ENCODE data around the gene KCNT1.

Gene KCNT1

DNA sequence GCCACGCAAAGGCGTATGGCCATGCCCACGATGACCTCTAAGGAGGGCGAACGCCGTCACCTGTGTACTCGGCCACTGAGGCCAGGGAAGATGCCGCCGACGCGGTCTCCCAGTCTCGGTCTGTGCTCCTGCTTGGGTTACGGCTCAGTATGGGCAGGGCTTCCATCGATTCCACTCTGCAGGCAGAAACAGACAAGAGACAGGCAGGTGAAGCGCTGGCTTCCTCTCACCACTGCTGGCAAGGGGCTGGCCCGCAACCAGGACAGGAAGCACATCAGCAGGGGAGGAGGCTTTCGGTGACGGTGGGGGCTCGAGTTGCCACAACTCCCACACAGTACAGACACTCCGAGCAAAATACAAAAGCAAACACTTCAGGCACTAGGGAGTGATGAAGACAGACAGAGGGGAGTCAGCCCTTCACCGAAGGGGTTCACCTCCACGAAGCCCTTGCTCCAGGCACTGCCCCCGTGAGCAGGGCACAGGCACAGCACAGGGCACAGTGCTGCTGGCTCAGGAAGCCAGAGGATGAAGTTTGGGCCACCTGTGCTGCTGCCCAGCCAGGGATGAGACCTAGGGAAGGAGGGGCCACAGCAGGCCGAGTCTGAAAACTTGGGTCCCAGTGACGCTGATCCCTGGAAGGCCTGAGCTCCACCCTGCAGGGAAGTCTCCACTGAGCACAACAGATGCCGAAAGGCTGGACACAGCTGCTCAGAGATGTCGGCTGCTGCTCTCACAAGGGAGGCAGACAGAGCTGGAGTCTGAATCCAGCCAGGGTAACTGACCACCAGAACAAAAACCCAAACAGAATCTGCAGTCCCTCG lies 114.1 kb downstream of the KCNT1 start:
- DNase-seq (ENCODE audit: low read depth in 1 of 2, low spot score in 1 of 2), result no peak

DNA sequence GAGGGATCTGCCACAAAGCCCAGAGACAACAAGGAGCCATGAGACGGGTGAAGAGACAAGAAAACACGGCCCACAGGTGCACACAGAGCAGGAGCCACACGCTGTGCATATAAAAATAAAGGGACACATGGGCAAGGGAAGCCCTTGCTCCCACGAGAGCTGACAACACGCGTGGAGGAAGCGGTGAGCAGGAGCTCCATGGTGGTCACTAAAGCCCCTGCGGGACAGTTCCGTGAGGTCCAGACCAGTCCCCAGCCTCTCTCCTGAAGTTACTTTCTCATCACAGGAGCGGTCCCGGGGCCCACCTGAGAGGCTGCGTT lies 114.6 kb downstream of the KCNT1 start:
- DNase-seq (ENCODE audit: low read depth in 1 of 2, low spot score in 1 of 2), result no peak

DNA sequence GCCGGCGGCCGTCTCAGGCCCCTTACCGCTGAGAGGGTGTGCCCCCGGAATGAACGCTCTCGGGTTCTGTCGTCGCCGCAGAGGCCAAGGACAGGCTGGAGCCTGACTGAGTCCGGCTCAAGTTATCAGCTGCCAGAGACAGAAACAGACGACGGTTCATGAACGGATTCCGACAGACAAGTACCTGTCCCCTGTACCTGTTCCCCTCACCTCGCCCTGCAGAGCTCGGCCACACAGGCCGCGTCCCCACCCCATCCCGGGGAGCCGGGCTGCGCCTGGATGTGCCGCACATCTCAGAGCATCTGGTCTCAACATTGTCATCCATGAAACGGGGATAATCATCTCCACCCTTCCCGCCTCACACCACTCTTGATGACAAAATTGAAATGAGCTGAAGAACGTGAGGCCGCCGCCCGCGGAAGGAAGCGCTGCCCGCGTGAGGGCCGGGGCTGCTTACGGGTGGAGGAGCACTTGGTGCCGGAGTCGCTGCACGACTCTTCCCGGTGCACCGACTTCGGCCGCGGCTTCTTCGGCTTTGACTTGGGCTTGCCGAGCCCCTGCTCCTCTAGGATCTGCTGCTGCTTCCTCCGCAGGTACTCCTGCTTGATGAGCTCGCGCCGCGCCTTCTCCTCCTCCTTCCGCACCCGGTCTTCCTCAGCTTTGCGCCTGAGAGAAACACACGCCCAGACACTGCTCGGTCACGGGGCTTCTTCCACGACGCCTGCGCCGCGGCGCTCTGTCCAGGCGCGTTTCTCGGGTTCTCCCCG lies 116.1 kb downstream of the KCNT1 start:
- DNase-seq (ENCODE audit: low read depth in 1 of 2, low spot score in 1 of 2), result no peak

DNA sequence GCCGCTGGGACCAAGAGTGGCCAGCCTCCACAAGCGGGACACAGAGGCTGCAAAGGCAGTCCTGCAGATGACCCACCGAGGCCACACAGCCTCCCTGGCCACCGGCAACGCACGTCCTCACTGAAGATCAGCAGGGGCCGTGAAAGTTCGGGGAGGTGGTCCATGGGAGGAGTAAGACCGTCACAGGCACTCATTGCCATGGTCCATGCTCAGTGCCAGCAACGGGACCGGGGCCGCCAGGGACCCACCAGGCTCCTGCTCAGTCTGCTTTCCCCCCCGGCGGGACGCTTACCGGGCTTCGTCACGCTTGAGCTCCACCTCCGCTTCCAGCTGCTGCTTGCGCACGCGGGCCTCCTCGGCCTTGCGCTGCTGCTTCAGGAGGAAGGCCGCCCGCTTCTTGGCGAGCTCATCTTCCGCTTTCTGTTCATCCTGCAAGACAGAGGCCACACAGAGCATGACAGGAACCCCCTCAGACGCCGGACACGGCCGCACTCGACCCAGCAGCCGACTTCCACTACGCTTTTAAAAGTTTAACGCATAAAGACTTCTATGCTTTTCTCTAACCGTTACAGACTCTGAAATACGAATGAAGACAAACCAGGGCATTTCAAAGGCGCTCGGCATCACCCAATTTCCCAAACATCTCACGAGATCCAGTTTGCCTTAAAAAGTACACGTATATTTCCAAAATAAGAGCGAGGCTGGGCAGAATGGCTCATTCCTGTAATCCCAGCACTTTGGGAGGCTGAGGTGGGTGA lies 116.9 kb downstream of the KCNT1 start:
- no peak for DNase-seq (ENCODE audit: low read depth in 1 of 2, low spot score in 1 of 2)

DNA sequence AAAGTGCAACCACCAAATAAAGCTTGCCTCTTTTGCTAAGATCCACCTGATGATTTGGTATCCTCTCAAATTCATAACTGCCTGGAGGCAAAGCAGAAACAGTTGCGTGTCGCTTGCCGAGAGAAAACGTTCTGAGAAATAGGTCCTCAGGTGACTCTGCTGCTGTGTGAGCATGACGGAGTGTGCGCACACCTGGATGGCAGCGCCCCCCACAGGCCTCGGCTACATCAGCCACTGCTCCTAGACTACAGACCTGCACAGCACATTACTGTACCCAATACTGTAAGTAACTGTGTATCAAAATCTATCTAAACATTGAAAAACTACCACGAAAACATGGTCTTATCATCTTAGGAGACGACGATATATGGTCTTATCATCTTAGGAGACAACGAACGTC lies 117.9 kb downstream of the KCNT1 start:
- DNase-seq (ENCODE audit: low read depth in 1 of 2, low spot score in 1 of 2), result no peak

DNA sequence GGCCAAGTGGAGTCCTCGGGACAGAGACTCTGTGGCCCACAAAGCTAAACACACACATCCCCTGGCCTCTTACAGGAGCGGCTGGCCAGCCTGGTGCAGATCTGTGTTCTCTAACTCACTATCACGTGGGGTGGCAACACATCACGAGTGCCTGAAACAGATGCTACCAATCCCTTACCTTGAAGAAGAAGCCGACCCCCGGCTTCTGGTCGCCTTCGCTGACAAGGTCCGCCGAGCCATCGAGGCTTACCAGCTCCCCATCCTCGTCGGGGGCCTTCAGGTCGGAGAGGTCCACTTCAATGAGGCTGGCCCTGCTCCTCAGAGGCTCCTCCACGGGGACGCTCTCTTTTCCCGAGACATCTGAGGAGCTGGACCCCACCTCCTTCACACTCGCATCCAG lies 118.7 kb downstream of the KCNT1 start:
- no peak for DNase-seq (ENCODE audit: low read depth in 1 of 2, low spot score in 1 of 2)

DNA sequence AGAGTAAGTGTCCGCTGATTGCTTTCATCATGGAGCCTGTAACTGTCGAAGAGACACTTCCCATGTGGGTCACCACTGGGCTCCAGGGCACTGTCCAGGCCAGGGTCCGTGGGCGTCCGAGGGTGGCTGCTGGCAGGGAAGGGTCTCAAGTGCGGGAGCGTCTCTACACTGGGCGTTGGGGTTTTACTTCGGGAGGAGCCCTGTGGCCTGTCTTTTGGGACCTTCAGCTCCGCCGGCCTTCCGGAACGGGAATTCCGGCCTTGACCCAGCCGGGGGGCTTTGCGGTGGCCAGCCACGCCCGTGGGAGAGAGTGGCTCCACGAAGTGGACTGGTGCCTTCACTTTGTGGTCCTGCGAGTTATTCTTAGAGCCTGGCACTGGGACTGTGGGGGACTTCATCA lies 119.1 kb downstream of the KCNT1 start:
- DNase-seq (ENCODE audit: low read depth in 1 of 2, low spot score in 1 of 2), result no peak

DNA sequence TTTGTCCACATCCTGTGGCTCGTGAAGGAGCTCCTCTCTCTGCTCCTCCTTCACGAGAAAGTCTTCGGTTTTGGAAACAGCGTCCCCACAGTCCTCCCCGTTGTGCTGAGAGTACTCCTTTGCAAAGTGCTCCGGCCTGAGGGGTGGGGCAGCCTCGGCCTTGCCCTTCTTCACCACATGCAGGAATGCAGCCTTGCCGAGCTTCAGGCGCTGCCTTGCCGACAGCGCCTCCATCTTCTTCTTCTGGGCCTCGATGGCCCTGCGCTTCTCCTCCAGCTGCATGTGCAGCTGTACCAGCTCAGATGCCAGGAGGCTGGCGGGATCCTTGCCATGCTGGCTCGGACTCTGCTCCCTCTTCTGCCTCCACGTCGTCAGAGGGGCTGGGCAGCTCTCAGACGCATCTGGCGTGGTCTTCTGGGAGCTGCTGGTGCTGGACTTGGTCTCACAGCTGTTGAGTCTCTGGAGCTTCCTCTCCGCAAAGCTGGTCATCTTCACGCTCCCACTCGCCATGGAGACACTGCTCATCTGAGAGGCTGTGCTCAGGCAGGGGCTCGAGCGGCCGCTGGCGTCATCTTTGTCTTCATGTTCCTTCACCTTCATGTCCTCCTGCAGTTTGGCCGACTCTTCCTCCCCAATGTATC lies 119.9 kb downstream of the KCNT1 start:
- DNase-seq (ENCODE audit: low read depth in 1 of 2, low spot score in 1 of 2), result no peak

DNA sequence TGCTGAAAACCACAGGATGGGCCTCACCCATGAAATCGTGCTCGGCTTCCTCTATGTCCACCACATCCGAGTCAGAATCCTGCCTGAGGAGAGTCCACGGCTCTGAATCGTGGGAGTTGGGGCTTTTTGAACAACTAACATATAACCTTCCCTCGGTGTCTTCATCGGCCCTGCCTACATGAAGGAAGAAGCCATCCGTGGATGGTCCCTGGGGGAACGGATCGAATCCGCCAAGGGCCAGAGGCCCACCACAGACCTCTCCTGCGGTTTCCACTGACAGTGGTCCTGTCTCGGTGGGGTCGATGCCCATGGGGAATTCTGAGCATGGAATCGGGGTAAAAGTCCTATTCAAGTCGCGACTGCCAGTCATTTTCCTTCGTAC lies 120.4 kb downstream of the KCNT1 start:
- no peak for DNase-seq (ENCODE audit: low read depth in 1 of 2, low spot score in 1 of 2)

DNA sequence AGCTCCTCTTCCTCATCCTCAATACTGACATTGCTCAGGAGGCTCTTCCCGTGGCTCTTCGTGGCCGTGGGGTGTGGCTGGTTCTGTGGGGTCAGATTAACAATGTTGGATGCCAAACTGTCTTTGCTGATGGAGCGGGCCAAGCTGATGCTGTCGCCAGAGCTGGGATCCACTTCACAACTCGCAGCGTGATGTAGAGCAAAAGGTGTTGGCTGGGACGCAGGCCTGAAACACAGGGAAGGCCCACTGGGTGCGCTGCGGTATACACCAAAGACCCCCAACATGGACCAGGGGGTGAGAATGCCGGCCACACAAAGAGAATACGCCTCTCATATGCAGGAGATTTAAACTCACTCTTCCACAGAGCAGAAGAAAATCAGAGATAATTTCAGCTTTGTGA lies 121.1 kb downstream of the KCNT1 start:
- no peak for DNase-seq (ENCODE audit: low read depth in 1 of 2, low spot score in 1 of 2)

DNA sequence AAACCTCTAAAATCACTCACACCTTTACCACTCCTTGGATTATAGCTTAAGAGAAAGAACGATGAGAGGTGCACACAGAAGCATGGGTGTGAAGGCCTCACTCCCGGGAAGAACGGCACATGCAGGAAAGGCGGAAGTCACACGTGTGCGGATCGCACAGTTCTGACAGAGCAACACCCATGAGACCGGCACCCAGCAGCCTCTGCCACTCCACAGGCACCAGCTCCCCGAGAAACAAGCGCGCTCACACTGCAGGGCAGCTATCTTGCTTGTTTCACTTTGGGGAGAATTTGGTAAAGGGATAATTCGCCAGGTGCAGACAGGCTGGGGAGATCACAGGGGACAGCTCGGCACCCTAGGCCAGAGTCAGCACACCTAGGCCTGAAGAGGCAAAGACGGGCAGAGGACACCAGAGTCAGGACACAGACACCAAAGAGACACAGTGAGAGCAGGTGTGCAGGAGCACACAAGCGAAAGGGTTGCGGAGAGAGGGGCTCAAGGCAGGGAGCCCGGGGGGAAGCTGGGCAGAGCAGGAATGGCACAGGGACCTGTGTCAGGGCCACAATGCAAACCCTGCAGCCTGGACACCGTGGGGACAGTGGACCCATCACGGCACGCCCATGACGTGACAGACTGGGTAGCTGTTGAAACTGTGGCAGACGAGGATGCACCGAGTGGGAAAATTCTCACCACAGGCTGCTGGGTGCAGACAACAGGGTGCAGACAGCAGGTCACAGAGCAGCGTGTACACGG lies 123.6 kb downstream of the KCNT1 start:
- no peak for DNase-seq (ENCODE audit: low read depth in 1 of 2, low spot score in 1 of 2)

DNA sequence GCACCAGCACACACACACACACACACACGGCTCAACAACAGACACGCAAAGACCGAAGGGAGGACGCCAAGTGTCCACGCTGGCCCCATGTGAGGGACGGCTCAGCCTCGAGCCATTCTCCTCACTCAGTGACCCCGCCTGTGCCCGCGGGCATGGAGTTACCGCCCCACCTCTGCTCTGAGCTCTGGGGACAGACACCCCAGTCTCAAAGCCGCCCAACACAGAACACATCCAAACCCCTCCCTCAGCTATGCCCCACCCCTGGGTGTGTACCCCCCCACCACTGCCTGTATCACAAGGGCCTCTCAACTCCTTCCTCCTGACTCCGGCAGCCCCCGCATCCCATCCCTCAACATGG lies 124.2 kb downstream of the KCNT1 start:
- no peak for DNase-seq (ENCODE audit: low read depth in 1 of 2, low spot score in 1 of 2)

DNA sequence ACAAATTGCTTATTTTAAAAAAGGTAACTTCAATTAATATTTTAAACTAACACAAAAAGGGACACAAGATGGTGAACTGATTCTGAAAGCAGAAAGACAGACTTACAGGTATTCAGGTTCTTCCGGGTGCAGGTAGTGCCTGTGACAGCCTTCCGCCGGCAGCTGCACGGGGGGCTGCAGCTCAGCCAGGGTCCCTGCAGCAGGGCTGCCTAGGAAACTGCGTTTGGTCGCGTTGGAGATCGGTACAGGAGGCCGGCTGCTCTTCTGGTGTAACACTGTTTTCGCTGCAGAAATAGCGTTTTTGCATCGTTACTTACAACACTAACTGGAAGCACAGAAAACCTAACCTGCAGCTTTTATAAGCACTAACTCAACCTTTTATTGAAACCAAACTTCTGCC lies 125.3 kb downstream of the KCNT1 start:
- DNase-seq (ENCODE audit: low read depth in 1 of 2, low spot score in 1 of 2), result no peak

DNA sequence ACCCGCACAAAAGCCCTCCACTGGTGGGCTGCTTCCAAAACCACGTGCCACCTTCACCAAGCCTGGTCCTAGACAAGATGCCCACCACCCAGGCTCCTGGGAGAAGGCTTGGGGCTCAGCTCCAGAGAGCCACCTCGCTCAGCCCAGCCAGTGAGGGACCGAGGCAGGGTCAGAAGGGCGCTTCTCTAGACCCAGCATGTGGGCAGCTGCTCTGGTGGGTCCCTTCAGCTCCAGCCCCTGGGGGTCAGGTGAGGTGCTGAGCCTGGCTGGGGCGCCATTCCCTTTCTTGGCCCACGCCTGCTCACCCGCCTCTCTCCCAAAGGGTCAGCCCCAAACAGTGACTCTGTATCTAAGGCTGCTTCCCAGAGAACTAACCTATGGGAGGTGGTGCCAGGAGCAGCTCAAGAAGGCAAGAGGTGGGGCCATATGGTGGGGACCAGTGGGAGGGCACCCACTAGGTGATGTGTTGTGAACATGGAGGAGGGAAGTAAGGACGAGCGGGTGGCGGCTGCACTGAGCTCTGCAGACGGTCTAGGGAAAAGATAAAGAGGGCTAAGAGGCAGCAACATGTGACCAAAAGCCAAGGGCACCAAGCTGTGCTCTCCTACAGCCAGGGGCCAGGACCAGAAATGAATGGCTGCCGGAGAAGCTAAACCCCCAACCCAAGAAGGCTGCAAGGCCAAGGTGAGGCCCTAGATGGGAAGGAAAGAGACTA lies 126.0 kb downstream of the KCNT1 start:
- DNase-seq (ENCODE audit: low read depth in 1 of 2, low spot score in 1 of 2), result no peak

DNA sequence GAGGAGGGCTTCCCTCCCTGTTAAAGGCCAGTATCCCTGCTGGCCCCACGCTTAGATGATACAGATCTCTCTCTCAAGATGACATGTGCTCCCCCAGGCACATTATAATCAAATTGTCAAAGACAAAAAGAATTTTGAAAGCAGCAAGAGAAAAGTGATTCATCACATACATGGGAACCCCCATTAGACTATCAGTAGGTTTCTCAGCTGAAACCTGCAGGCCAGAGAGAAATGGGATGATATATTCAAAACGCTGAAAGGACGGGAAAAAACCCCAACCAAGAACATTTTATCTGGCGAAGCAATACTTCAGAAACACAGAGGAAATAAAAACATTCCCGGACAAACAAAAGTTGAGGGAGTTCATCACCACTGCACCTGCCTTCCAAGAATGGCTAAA lies 126.7 kb downstream of the KCNT1 start:
- DNase-seq (ENCODE audit: low read depth in 1 of 2, low spot score in 1 of 2), result no peak

DNA sequence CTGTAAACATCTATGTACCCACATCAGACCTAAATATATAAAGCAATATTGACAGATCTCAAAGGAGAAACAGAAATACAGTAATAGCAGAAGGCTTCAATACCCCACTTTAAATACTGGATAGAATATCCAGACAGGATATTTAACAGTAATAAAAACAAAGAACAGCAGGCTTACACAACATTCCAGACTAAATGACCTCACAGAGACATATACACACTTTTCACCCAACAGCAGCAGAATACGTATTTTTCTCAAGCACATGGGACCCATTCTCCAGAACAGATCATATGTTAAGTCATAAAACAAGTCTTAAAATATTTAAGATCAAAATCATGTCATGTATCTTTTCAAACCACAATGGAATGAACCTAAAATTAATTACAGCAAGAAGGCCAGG lies 128.5 kb downstream of the KCNT1 start:
- no peak for DNase-seq (ENCODE audit: low read depth in 1 of 2, low spot score in 1 of 2)

DNA sequence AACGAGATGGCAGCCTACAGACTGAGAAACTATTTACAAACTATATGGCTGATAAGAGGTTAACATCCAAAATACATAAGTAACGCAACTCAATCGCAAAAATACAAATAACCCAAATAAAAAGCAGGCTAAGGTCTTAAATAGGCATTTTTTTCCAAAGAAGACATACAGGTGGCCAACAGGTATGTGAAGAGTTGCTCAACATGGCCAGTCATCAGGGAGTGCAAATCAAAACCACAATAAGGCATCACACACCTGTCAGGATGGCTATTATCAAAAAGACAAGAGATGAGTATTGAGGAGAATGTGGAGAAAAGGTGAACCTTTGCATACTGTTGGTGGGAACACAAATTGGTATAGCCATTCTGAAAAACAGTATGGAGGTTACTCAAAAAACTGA lies 131.9 kb downstream of the KCNT1 start:
- no peak for DNase-seq (ENCODE audit: low read depth in 1 of 2, low spot score in 1 of 2)

DNA sequence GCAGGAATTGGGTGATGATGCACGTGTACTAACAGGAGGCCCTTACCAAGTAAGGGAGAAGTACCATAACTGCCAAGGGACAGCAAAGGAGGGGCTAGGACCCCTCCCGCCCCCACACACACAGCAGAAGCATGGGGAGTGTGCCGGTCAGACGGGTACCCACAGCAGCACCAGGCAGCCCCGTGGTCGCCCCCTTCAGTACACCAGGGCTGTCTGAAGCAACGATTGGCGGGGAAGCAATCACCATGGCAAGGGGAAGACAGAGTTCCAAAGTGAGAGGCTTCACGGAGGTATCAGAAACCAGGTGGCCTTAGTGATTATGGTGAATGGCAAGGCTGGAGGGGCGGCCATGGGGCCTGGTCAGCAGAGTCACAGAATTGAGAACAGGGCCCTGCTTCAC lies 133.1 kb downstream of the KCNT1 start:
- DNase-seq (ENCODE audit: low read depth in 1 of 2, low spot score in 1 of 2), result no peak

DNA sequence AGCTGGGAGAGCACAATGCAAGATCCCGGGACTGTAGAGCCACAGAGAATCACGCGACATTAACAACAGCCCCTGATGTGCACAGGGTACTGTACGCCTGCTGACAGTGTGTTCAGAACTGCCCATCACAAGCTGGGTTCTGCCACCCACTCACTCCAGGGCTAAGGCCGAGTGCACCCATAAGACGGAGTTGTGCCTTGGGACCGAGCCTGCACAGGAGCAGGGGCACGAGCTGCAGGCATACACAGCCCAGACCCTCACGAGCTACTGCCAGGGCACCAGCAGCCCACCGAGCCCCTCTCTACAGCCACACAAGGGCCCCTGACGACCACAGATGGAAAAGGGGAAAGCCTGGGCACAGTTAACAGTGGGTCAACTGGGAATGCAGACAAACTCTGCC lies 137.5 kb downstream of the KCNT1 start:
- DNase-seq (ENCODE audit: low read depth in 1 of 2, low spot score in 1 of 2), result no peak

DNA sequence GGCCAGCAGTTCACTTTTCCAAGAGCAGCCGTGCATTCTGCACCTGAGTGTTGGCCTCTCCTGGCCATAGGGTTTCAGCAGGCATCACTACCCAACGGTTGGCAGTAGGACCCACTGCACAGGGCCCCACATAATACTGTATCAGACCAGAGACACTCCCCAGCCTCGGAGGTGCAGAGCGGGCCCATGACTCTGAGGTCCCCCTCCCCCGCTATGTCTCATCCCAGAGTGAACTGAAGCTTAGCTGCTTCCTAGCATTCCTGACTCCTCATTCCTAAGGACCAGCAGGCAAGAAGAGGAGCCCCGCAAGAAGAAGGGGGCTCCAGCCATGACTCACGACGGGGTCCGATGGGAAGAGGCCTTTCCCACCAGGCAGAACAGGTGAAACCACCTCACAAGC lies 138.1 kb downstream of the KCNT1 start:
- no peak for DNase-seq (ENCODE audit: low read depth in 1 of 2, low spot score in 1 of 2)

Data from stimulated activated CD4-positive, alpha-beta T cell treated with anti-CD3 and anti-CD28 coated beads, Interleukin-15, amount 100 ng/mL, for 1 hour (primary cell).